IPS-NIHi11 (cell line): Measurements from ENCODE around the gene TIMP2.

Experiments used
- DNase-seq: peaks from one replicate; pipeline ENCODE4 v3.0.0; 2012; ENCODE audit warnings: mixed read lengths, low spot score

TIMP2 gene

GRCh38 chr17:78865682-78866390 lies 59.4 kb downstream of the TIMP2 start:
- DNase-seq, result peak; percentile 81

GRCh38 chr17:78864117-78864516 lies 61.1 kb downstream of the TIMP2 start:
- DNase-seq, result no peak

GRCh38 chr17:78862073-78863023 lies 62.8 kb downstream of the TIMP2 start:
- peak; percentile 30 for DNase-seq

- peak; percentile 0 for DNase-seq
These were observed 64.0 kb downstream of the TIMP2 start for GRCh38 chr17:78861229-78861628.

- DNase-seq, result no peak
These were observed 66.1 kb downstream of the TIMP2 start for GRCh38 chr17:78859051-78859450.

GRCh38 chr17:78857266-78857665 lies 67.9 kb downstream of the TIMP2 start:
- no peak for DNase-seq

GRCh38 chr17:78855561-78856165 lies 69.5 kb downstream of the TIMP2 start:
- DNase-seq, result no peak

GRCh38 chr17:78854508-78854907 lies 70.7 kb downstream of the TIMP2 start:
- DNase-seq, result no peak

- no peak for DNase-seq
These were observed 71.2 kb downstream of the TIMP2 start for GRCh38 chr17:78853926-78854394.

- DNase-seq, result peak; percentile 37
These were observed 72.5 kb downstream of the TIMP2 start for GRCh38 chr17:78852709-78853121.

- DNase-seq, result no peak
These were observed 76.2 kb downstream of the TIMP2 start for GRCh38 chr17:78849026-78849425.

GRCh38 chr17:78847052-78847451 lies 78.1 kb downstream of the TIMP2 start:
- DNase-seq, result no peak

- DNase-seq, result no peak
These were observed 80.7 kb downstream of the TIMP2 start for GRCh38 chr17:78844301-78845005.

- peak; percentile 82 for DNase-seq
These were observed 82.2 kb downstream of the TIMP2 start for GRCh38 chr17:78842881-78843565.

- DNase-seq, result peak; percentile 98
These were observed 84.2 kb downstream of the TIMP2 start, which contains the start of gene USP36 for GRCh38 chr17:78840780-78841611. TSS of gene USP36 (minus strand) at chr17:78840814. CDS start at chr17:78836363, 4,451 bp downstream.

GRCh38 chr17:78840530-78840779 lies 84.7 kb downstream of the TIMP2 start:
- no peak for DNase-seq

GRCh38 chr17:78839762-78840529 lies 85.2 kb downstream of the TIMP2 start:
- peak; percentile 59 for DNase-seq

GRCh38 chr17:78839235-78839761 lies 85.9 kb downstream of the TIMP2 start:
- DNase-seq, result no peak

- DNase-seq, result no peak
These were observed 86.6 kb downstream of the TIMP2 start for GRCh38 chr17:78838574-78839005.
